Panc1 (cell line): Measurements from ENCODE around the gene MRPL22. TPM values are rescaled to one million over a fixed set of nuclear protein-coding genes. Genes with fewer than 3 reads are reported as not detected.

Source experiments
- ATAC-seq: fragments of 200-7000 bp; cut with Tn5 transposase; 2 replicates; pipeline ENCODE4 v1.9.1; 2020; ENCODE audit warnings: mild to moderate bottlenecking, moderate library complexity
- BruUV-seq: library from RNA; stranded (reverse); fragments of 400-500 nt; replicated peaks from 2 replicates; lab custom pipeline; 2021; lab: Mats Ljungman, UMichigan
- CTCF ChIA-PET: fragments of 300-600 bp; sonication (Branson Sonifier 250); formaldehyde crosslinking; loops from one replicate; lab custom pipeline; 2022; ENCODE audit warnings: antibody characterized with exemption; lab: Charles Lee
- POLR2A ChIA-PET: fragments of 300-600 bp; sonication (Branson Sonifier 250); formaldehyde crosslinking; loops from one replicate; lab custom pipeline; 2022; ENCODE audit warnings: antibody characterized with exemption; lab: Charles Lee
- DNase-seq: peaks from one replicate; pipeline ENCODE4 v3.0.0-alpha.2; 2010; ENCODE audit warnings: low read depth, low spot score
- H3K27ac ChIP-seq: 2 replicates; pipeline ENCODE4 v1.5.1; 2011; ENCODE audit warnings: mild to moderate bottlenecking, low read length, inconsistent platforms
- H3K27me3 ChIP-seq: fragments of 200-500 bp; sonication (Bioruptor generic); 2 replicates; pipeline ENCODE4 v1.6.0; 2014; ENCODE audit warnings: low read length, inconsistent platforms; ENCODE audit not compliant: control insufficient read depth, insufficient read depth
- H3K36me3 ChIP-seq: fragments of 200-500 bp; sonication (Bioruptor generic); 2 replicates; pipeline ENCODE4 v1.5.1; 2014; ENCODE audit warnings: inconsistent platforms, mild to moderate bottlenecking, low read length, moderate library complexity; ENCODE audit not compliant: control insufficient read depth, insufficient read depth
- H3K4me1 ChIP-seq: 2 replicates; pipeline ENCODE4 v1.5.1; 2011; ENCODE audit warnings: inconsistent platforms, mild to moderate bottlenecking, low read length, moderate library complexity; ENCODE audit not compliant: control insufficient read depth, insufficient read depth
- H3K4me3 ChIP-seq, 2 experiments: 2 replicates each; pipeline ENCODE4 v1.5.1; 2011 to 2012; ENCODE audit warnings: low read depth in 2 of 2, low read length in 2 of 2, mild to moderate bottlenecking in 2 of 2, inconsistent platforms in 1 of 2, moderate library complexity in 1 of 2
- H3K9me3 ChIP-seq: fragments of 200-500 bp; sonication (Bioruptor generic); 2 replicates; pipeline ENCODE4 v1.5.1; 2014; ENCODE audit warnings: low read depth, mild to moderate bottlenecking, inconsistent platforms, low read length, moderate library complexity; ENCODE audit not compliant: control insufficient read depth, insufficient read depth
- POLR2AphosphoS5 ChIP-seq: IDR thresholded peaks from 2 replicates; pipeline ENCODE4 v1.6.1; 2012; ENCODE audit warnings: mild to moderate bottlenecking, low read depth, low read length, moderate library complexity
- SIN3A ChIP-seq: IDR thresholded peaks from 2 replicates; pipeline ENCODE4 v1.6.1; 2012; ENCODE audit warnings: low read depth, mild to moderate bottlenecking, low read length, moderate library complexity, borderline replicate concordance; ENCODE audit not compliant: insufficient read depth
- TCF7L2 ChIP-seq: IDR thresholded peaks from 2 replicates; pipeline ENCODE4 v1.6.1; 2011; ENCODE audit warnings: mild to moderate bottlenecking, low read depth, low read length, inconsistent platforms
- in situ Hi-C: cut with HindIII; loops from 2 replicates; pipeline ENCODE4 v1.10.0; 2016; ENCODE audit warnings: low sequenced_read_pairs, low pct_unique_long_range_greater_than_20kb
- intact Hi-C: fragments of 100-400 bp; cut with micrococcal nuclease; formaldehyde crosslinking; loops from one replicate; pipeline ENCODE4 v1.10.0; 2022; ENCODE audit not compliant: unreplicated experiment
- total RNA-seq: library from RNA; stranded (reverse); gene quantifications from one replicate; pipeline ENCODE4 v1.2.1, GENCODE V29; 2021; ENCODE audit not compliant: unreplicated experiment
- TF ChIP-seq, protein P1 (sequence below), 2 experiments: IDR thresholded peaks; 2 replicates each; pipeline ENCODE4 v1.6.1; 2011 to 2012; ENCODE audit warnings: low read depth in 2 of 2, control low read depth in 1 of 2, low read length in 1 of 2, mild to moderate bottlenecking in 1 of 2, moderate library complexity in 1 of 2; ENCODE audit not compliant: insufficient read depth in 1 of 2
- TF ChIP-seq, protein P2 (sequence below): fragments of 450-650 bp; IDR thresholded peaks from 2 replicates; pipeline ENCODE4 v1.5.1; 2017; ENCODE audit warnings: mild to moderate bottlenecking

Gene MRPL22
- total RNA-seq, 1 experiment from 2014 or later, result 61.5 TPM

DNA sequence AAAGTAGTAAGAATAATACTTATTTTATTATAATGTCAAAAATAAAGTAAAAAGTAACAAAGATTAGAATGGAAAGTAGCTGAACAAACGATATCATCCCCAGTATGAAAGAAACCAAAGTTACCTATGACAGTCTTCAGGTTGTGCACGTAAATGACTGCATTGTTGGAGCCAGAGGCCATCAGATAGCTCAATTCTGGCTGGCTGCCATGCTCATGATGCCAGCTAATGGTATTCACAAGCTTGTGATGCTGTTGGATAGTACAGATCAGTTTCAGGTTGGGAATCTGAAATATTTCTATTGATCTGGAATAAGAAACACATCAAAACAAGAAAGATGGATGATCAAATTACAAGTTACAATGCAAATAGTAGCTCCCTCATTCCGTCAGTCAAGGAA, 24.0 kb upstream of the MRPL22 start:
- in situ Hi-C loops (no loop called here), intact Hi-C loops (no loop called here)
- ChIA-PET CTCF (no interaction called here), POLR2A (interaction anchor here (0.6 kb wide), 1 partner anchor 92 kb away, joined by 9 read pairs; no protein-coding TSS in a partner anchor)
- no peak overlapping the region for H3K27ac ChIP-seq
- TF ChIP-seq, protein P1, sequence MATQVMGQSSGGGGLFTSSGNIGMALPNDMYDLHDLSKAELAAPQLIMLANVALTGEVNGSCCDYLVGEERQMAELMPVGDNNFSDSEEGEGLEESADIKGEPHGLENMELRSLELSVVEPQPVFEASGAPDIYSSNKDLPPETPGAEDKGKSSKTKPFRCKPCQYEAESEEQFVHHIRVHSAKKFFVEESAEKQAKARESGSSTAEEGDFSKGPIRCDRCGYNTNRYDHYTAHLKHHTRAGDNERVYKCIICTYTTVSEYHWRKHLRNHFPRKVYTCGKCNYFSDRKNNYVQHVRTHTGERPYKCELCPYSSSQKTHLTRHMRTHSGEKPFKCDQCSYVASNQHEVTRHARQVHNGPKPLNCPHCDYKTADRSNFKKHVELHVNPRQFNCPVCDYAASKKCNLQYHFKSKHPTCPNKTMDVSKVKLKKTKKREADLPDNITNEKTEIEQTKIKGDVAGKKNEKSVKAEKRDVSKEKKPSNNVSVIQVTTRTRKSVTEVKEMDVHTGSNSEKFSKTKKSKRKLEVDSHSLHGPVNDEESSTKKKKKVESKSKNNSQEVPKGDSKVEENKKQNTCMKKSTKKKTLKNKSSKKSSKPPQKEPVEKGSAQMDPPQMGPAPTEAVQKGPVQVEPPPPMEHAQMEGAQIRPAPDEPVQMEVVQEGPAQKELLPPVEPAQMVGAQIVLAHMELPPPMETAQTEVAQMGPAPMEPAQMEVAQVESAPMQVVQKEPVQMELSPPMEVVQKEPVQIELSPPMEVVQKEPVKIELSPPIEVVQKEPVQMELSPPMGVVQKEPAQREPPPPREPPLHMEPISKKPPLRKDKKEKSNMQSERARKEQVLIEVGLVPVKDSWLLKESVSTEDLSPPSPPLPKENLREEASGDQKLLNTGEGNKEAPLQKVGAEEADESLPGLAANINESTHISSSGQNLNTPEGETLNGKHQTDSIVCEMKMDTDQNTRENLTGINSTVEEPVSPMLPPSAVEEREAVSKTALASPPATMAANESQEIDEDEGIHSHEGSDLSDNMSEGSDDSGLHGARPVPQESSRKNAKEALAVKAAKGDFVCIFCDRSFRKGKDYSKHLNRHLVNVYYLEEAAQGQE (IDR thresholded peaks at IDR 0.05; ENCODE audit: insufficient read depth in 1 of 2, low read depth in 2 of 2, low read length in 1 of 2), result no peak
- TF ChIP-seq SIN3A, result no peak
- TF ChIP-seq, protein P2, sequence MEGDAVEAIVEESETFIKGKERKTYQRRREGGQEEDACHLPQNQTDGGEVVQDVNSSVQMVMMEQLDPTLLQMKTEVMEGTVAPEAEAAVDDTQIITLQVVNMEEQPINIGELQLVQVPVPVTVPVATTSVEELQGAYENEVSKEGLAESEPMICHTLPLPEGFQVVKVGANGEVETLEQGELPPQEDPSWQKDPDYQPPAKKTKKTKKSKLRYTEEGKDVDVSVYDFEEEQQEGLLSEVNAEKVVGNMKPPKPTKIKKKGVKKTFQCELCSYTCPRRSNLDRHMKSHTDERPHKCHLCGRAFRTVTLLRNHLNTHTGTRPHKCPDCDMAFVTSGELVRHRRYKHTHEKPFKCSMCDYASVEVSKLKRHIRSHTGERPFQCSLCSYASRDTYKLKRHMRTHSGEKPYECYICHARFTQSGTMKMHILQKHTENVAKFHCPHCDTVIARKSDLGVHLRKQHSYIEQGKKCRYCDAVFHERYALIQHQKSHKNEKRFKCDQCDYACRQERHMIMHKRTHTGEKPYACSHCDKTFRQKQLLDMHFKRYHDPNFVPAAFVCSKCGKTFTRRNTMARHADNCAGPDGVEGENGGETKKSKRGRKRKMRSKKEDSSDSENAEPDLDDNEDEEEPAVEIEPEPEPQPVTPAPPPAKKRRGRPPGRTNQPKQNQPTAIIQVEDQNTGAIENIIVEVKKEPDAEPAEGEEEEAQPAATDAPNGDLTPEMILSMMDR, result no peak
- no peak for TF ChIP-seq POLR2AphosphoS5
- TF ChIP-seq TCF7L2, result no peak
- peaks cover 51% of the 10 kb centered on the region for H3K36me3 ChIP-seq
- H3K4me3 ChIP-seq, result no peak overlapping the region
- ATAC-seq (no peak), DNase-seq (no peak)
- H3K27me3 ChIP-seq, result no peaks in the 10 kb centered on the region
- BruUV-seq, result no TSS peak
- no peaks in the 10 kb centered on the region for H3K4me1 ChIP-seq
- no peaks in the 10 kb centered on the region for H3K9me3 ChIP-seq

GRCh38 chr5:154917757-154918156, 23.1 kb upstream of the MRPL22 start:
- CTCF ChIA-PET, result no interaction called here
- intact Hi-C loops (no loop called here), in situ Hi-C loops (no loop called here)
- H3K4me3 ChIP-seq, result no peak overlapping the region
- H3K27ac ChIP-seq, result no peak overlapping the region
- DNase-seq, result no peak
- POLR2A ChIA-PET, result no interaction called here
- no peak for ATAC-seq
- no TSS peak for BruUV-seq
- H3K9me3 ChIP-seq, result no peaks in the 10 kb centered on the region
- peaks cover 44% of the 10 kb centered on the region for H3K36me3 ChIP-seq
- TF ChIP-seq, protein P2, result no peak
- TF ChIP-seq POLR2AphosphoS5, result no peak
- TF ChIP-seq, protein P1 (IDR thresholded peaks at IDR 0.05; ENCODE audit: insufficient read depth in 1 of 2, low read depth in 2 of 2, low read length in 1 of 2), result no peak
- TF ChIP-seq TCF7L2, result no peak
- TF ChIP-seq SIN3A, result no peak
- H3K4me1 ChIP-seq, result no peaks in the 10 kb centered on the region
- no peaks in the 10 kb centered on the region for H3K27me3 ChIP-seq
